Stimulated activated naive CD4-positive, alpha-beta T cell treated with Interleukin-2 at 50 U/mL for 16 hours (primary cell): ENCODE measurements around the gene ZNF200.
"Not testable (repeated sequence)": the region's sequence is repeated elsewhere in the genome, so short reads cannot be mapped to it uniquely, and the experiment has no call there.

Source experiments
- DNase-seq: peaks from one replicate; lab custom pipeline; 2025; lab: John Stamatoyannopoulos, UW

The ZNF200 gene

DNA sequence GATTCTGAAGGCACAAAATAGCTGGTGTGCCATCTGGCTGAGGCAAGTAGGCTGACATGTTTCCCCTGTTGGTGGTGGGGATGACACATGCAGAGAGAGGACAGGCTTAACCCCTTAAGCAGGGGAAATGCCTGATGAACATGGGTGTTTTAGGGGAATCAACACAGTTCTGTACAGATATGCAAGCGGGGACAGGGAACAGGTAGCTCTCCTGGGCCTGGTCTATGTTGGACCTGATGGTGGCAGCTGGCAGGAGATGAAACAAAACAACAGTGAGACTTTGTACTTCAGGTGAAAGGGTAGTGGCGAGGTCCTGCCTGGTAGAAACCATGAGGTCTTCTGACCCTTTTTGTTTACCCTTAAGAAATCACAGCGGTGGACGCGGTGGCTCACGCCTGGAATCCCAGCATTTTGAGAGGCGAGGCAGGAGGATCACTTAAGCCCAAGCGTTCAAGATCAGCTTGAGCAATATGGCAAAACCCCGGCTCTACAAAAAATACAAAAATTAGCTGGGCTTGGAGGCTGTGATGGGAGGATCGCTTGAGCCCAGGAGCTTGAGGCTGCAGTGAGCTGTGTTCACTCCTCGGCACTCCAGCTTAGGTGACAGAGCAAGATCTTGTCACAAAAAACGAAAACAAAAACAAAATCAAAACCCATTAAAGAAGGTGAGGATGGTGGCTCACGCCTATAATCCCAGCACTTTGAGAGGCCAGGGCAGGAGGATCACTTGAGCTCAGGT is 36.5 kb downstream of the ZNF200 start:
- no peak for DNase-seq

DNA sequence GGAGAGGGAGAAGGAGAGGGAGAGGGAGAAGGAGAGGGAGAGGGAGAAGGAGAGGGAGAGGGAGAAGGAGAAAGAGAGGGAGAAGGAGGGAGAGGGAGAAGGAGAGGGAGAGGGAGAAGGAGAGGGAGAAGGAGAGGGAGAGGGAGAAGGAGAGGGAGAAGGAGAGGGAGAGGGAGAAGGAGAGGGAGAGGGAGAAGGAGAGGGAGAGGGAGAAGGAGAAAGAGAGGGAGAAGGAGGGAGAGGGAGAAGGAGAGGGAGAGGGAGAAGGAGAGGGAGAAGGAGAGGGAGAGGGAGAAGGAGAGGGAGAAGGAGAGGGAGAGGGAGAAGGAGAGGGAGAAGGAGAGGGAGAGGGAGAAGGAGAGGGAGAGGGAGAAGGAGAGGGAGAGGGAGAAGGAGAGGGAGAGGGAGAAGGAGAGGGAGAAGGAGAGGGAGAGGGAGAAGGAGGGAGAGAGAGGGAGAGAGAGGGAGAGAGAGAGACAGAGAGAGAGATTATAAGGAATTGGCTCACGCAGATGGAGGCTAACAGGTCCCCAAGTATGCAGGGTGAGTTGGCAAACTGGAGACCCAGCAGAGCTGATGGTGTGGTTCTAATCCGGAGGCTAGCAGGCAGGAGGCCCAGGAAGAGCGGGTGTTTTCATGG is 37.1 kb downstream of the ZNF200 start:
- DNase-seq, result not testable (repeated sequence)

DNA sequence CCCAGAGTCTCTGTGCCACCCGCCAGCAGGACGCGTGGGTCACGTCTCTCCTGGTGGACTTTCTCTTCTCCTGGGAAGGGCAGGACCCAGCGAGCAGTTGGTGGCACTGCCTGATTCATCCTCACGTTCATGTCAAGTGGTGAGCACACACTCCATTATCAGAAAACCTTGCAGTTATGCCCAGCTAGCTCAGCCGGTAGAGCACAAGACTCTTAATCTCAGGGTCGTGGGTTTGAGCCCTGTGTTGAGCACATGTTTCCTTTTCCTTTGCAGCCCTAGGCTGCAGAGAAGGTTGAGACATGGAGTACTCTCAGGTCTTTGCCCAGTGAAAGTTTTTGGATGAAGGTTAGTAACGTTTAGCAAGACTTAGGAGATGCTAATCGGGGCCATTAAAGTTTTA is 39.0 kb downstream of the ZNF200 start:
- no peak for DNase-seq

DNA sequence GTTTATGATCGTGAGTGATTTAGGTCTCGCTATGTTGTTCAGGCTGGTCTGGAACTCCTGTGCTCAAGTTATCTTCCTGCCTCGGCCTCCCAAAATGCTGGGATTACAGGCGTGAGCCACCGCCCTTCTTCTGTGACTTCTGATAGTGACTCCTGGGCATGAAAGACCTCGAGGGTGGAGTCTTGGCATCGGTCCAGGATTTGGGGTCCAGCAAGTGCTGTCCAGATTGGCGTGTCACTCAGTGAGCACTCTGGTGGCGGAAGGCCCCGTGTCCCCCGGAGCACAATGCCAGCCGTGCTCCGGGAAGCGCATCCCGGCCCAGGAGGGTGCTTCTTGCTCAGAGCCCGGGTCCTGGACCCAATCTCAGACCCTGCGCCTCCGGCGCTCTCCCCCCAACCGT is 40.2 kb downstream of the ZNF200 start:
- DNase-seq, result no peak

DNA sequence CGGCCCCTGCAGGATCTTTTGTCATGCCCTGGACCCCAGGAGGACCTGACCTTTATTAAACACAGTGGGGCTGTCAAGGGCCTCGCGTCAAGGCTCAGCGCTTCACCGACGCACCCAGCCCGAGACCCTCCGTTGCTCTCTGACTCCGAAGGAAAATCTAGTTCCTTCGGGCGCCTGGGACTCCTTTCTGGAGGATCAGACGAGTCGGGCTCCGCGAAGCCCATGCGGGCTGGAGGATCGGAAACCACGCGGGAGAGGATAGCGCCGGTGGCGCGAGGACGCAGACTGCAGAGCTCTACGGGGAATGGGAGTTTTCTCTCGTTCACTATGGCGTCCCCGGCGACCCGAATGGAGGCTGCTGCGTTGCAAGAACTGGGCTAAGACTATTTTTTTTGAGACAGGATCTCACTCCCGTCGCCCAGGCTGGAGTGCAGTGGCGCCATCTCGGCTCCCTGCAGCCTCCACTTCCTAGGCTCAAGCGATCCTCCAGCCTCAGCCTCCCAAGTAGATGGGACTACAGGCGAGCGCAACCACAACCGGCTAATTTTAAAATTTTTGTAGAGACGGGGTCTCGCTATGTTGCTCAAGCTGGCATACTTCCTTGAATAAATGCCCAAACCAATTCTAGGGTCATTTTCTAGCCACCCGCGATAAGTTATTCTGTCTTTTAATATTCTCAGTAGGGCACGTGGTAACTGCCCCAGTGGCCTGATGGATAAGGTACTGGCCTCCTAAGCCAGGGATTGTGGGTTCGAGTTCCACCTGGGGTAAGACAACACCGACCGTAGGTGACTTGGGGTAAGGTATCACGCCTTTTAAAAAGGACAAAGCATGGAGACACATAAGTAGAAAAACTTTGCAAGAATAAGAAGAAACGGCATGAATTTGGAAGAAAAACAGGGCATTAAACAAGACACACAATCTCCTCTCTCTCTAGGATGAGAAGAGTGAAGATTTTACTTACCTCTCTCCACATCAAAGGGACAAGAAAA is 41.4 kb downstream of the ZNF200 start:
- DNase-seq, result no peak

DNA sequence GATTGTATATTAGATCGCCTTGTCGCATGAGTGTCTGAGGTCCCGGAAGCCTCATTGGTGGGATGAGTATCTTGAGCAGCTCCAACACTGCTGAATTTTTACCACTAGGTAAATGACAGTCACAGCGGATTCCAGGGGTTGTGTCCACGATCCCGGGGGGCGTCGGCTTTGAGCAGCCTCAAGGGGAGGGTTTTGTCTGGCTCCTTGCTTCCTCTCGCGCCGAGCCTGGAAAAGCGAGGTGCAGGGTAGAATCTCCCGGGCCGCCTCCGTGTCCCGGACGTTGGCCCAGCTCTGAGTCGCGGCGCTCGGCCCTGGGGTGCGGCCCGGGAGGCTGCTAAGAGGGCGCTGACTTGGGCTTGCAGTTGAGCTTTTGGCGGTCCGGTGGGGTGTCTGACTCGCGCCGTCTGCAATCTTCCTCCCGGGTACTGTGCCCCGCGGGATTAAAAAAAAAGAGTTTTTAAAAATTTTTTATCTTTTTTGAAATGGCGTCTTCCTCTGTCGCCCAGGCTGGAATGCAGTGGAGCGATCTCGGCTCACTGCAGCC is 42.4 kb downstream of the ZNF200 start:
- DNase-seq, result no peak

DNA sequence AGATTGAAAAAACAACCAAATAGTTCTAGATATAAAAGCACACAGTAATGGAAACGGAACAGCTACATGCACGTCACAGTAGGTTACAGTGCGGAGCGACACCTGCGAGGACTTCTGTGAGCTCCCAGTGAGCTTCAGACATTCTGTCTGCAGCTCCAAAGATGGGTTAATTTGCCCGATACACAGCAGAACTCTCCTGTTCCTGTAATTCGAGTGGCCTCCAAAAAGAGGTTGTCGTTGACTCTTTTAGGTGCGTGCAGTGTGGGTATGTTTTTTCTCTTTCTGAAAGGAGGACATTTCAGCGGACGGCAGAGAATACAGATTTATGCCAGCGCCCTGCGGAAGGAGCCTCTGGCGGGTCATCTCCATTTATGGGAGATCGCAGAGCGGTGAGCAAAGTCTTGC is 44.0 kb downstream of the ZNF200 start:
- DNase-seq, result no peak

DNA sequence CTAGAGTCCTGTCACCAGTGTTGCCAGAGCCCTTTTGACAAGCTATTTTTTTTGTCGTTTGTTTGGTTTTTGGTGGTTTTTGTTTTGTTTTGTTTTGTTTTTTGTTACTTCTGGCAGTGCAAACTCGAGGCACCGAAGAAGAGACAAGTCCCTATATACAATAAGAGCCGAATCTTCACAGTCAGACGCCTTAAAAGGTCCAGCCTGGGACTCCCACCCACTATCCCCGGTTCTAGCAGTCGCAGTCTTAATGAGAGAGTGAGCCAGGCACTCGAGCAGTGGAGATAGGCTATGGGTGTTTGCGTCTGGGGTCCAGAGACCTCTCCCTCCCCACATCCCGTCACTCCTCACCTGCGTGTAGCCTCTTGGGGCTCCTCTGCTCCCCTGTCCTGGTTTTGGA is 45.1 kb downstream of the ZNF200 start:
- no peak for DNase-seq

DNA sequence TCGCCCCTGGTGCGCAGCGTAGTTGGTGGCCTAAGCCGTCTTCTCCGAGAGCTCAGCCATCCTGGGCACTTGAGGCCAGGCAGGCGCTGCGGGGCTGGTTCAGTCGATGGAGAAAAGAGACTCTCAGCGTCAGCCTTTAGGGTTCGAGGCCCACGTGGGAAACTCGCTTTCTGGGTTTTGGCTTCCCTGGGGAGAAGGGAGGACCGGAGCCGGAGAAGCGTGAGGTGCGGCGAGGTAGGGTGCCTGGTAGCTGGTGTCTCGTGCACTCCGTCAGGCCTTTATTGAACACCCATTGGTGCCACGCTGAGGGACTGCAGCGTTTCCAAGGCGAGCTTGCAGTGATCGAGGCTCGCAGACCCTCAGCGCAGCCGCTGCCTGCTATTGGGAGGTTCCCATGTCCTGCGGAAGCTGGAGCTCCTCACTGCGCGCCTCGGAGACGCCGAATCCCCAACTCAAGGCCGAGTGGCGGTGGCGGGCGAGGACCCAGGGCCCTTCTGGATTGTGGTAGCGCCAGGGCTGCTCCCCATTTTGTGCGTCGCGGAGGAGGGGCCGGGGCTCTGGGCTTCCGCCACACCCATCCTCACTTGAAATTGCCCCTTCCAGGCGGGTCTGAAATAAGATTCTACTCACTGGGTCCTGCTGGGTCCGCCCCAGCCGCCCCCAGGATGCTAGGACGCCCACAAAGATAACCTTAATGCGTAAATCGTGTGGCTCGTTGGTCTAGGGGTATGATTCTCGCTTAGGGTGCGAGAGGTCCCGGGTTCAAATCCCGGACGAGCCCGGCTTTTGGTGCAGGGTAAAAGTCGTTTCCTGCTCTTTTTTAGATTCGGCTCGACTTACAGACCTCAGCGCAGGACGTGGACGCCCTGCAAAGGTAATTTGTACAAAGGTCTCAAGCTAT is 45.8 kb downstream of the ZNF200 start:
- no peak for DNase-seq

DNA sequence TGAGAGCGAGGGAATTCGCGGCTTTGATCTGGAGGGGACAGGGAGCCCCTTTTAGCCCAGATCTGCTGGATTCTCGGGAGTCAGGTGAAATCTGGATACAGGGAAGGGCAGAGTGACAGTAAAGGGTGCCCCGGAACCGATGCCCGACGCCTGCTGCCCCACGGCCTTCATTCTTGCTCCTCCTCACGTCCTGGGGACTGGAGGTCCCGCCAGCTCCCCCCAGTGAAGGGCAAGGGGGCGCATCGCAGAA is 46.4 kb downstream of the ZNF200 start:
- no peak for DNase-seq

DNA sequence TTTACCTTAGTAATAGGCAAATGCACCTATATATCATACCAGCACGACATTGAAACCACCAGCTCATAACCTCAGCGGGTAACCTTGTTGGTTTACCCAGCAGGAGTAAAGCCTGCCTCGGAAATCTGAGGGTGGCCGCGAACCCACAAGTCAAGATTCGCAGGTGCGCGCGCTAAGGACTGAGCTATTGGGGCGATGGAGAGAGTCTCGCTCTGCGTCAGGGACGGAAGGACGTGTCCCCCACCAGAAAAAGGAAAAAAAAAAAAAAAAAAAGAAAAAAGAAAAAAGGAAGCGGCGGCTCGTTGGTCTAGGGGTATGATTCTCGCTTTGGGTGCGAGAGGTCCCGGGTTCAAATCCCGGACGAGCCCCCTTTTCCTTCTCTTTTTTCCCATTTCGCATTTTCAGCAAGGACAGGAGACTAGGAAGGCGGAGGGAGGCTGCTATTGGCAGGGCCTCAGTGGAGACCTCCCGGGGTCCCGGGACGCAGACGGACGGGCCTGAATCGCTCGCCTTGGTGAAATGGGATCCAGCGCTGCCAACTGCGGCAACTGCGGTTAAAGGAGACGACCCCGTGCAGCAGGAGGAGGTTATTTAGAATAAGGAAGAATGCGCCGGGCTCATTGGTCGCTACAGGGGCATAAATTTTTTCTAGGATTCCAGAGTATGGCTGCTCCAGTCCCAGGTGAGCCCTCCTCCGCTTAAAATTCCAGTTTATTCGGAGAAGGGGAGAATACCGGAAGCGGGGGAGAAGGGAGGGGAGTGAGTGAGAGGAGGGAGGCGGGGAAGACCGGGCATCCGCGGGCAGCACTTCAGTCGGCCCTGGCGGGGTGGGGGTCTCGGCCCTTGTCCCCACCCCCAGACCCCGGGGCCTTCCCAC is 46.9 kb downstream of the ZNF200 start, which contains the start of gene OR1F1:
Gene OR1F1, plus strand, starts transcription at position 407 of the 877 bp plus-strand sequence.
- DNase-seq, result peak; percentile 61

DNA sequence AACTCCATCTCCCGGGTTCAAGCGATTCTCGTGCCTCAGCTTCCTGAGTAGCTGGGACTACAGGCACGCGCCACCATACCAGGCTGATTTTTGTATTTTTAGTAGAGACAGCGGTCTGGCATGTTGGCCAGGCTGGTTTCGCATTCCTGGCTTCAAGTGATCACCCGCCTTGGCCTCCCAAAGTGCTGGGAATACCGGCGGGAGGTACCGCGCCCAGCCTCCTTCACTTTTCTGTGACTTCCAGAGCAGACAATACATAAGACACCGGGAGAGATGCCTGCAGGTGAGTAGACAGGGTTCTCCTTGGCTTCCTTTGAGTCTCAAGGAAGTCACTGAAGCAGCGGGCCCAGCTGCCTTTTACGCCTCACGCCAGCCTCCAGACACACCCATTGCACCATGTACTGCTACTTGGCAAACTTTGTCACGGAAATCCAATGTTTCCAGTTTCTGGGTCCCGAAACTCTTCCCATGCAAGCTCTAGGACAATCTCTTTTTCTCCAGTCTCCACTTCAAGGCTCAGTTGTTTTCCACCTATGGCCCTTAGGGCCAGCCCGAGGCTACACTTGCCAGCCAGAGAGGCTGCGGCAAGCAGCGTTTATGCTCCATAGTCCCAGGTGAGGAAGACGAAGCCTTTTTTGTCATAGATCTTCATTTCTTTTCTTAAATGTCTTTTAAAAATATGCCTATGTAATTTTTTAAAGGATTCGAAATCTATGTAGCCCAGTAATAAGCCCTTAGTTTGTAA is 47.8 kb downstream of the ZNF200 start:
- DNase-seq, result no peak

DNA sequence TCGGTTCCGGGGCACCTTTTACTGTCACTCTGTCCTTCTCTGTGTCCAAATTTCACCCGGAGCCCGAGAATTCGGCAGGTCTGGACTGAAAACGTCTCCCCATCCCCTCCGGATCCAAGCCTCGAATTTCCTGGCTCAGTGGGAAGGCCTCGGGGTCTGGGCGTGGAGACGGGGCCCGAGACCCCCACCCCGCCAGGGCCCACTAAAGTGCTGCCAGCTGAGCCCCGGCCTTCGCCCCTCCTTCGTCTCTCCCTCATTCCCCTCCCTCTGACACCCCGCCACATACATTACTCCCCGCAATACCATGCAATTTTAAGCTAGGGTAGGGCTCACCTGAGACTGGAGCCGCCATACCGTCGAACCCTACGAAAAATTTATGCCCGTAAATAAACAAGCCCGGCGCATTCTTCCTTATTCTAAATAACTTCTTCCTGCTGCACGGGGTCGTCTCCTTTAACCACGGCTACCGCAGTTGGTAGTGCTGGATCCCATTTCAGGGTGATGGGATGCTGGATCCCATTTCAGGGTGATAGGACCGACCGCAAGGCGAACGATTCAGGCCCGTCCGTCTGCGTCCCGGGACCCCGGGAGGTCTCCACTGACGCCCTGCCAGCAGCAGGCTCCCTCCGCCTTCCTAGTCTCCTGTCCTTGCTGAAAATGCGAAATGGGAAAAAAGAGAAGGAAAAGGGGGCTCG is 51.4 kb downstream of the ZNF200 start:
- no peak for DNase-seq

DNA sequence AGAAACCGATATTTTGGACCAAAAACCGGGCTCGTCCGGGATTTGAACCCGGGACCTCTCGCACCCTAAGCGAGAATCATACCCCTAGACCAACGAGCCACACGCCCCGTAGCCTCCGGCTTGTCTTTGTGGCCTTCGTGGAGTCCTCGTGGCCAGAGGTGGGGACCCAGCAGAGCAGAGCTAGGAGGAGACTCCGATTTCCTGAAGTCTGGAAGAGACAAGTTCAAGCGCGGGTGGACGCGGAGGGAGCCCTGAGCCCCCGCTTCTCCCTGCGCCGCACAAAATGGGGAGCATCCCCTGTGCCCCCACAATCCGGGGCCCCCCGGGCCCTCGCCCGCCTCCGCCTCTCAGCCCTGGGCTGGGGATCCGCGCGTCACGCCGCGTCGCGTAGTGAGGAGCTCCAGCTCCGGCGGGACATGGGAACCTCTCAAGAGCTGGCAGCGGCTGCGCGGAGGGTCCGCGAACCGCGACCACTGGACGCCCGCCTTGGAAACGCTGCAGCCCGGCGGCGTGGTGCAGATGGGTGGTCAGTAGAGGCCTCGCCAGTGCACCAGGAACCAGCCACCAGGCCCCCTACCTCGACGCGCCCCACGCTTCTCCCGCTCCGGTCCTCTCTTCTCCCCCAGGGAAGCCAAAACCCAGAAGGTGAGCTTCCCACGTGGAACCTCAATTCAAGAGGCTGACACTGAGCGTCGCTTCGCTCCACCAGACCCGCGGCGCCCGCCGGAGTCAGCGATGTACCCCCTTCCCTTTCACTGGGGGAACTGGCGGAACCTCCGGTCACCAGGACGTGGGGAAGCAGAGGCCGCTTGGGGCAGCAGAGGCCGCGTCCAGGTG is 52.1 kb downstream of the ZNF200 start:
- DNase-seq, result no peak

DNA sequence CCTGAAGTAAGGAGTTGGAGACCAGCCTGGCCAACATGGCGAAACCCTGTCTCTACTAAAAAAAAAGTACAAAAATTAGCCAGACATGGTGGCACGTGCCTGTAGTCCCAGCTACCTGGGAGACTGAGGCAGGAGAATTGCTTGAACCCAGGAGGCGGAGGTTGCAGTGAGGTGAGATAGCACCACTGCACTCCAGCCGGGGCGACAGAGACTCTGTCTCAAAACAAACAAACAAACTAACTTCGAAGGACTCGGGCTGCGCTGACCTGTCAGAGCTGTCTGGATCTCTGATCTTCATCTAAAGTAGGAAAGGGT is 52.7 kb downstream of the ZNF200 start:
- DNase-seq, result not testable (repeated sequence)

DNA sequence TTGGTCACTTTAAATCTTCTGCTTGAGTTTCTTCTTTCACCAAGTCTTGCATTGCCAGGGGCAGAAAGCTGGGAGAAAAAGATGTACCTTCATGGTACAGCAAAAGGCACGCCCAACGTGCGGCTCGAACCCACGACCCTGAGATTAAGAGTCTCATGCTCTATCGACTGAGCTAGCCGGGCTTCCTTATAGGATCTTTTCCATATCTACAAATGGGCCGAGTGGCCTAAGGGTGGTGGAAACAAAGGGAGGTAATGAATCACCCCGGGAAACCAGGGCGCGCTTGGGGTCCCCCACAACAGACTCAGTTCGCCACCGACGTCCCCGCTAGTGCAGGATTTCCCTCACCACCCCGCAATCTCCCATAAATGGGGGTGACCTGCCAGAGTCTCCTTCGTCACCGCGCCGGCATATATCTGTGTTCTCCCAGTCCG is 54.5 kb downstream of the ZNF200 start:
- no peak for DNase-seq

DNA sequence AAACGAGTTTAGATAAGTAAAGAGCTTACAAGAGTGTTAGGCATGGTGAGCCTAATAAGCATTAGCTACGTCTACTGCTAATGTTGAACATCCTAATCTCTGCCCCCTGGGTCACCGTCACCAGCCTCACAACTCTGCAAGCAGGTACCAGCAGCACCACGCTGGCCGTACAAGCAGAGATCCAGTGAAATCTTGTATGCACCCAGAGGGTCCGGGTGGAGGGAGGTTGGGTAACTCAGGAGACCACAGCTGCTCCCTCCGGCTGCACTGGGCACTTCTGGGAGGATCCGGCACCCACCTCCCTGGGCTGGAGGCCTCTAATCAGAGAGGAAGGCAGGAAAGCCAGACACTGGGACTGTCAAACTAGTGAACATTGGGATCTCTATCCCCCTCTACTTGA is 55.3 kb downstream of the ZNF200 start:
- DNase-seq, result no peak
